Endodermal cell (in vitro differentiated cells): ENCODE results near the gene COX4I2. TPM values are rescaled to one million over a fixed set of nuclear protein-coding genes. Genes with fewer than 3 reads are reported as not detected.

Source experiments
- DNase-seq: peaks from one replicate; pipeline ENCODE4 v3.0.0-alpha.2; 2017
- H3K27ac ChIP-seq: 2 replicates; pipeline ENCODE4 v1.5.1; 2013; ENCODE audit warnings: mild to moderate bottlenecking, low read depth, low read length, moderate library complexity
- H3K27me3 ChIP-seq: 2 replicates; pipeline ENCODE4 v1.6.1; 2013; ENCODE audit warnings: mild to moderate bottlenecking, low read length, moderate library complexity; ENCODE audit not compliant: insufficient read depth, control insufficient read depth, poor library complexity, severe bottlenecking
- H3K36me3 ChIP-seq: 2 replicates; pipeline ENCODE4 v1.7.0; 2013; ENCODE audit warnings: mild to moderate bottlenecking, low read length, moderate library complexity; ENCODE audit not compliant: control insufficient read depth, insufficient read depth
- H3K4me1 ChIP-seq: one replicate; pipeline ENCODE4 v1.7.0; 2013; ENCODE audit warnings: low read length; ENCODE audit not compliant: control insufficient read depth, insufficient read depth
- H3K4me3 ChIP-seq: 2 replicates; pipeline ENCODE4 v1.5.1; 2013; ENCODE audit warnings: mild to moderate bottlenecking, low read length, moderate library complexity
- H3K9ac ChIP-seq: 2 replicates; pipeline ENCODE4 v1.6.1; 2013; ENCODE audit warnings: mild to moderate bottlenecking, low read length, moderate library complexity; ENCODE audit not compliant: poor library complexity, severe bottlenecking; ENCODE audit errors: extremely low read depth
- H3K9me3 ChIP-seq: 2 replicates; pipeline ENCODE4 v1.6.1; 2013; ENCODE audit warnings: mild to moderate bottlenecking, low read length, moderate library complexity; ENCODE audit not compliant: control insufficient read depth
- H3K27ac Mint-ChIP-seq: 2 replicates; pipeline ENCODE4 v1.8.0; 2020; ENCODE audit warnings: mixed read lengths
- H3K27me3 Mint-ChIP-seq: 2 replicates; pipeline ENCODE4 v1.8.0; 2021; ENCODE audit warnings: mild to moderate bottlenecking, mixed read lengths; ENCODE audit not compliant: insufficient read depth
- H3K36me3 Mint-ChIP-seq: 2 replicates; pipeline ENCODE4 v1.8.0; 2020; ENCODE audit warnings: low read depth, mixed read lengths
- H3K4me1 Mint-ChIP-seq: 2 replicates; pipeline ENCODE4 v1.8.0; 2020; ENCODE audit warnings: mixed read lengths
- H3K4me3 Mint-ChIP-seq: 2 replicates; pipeline ENCODE4 v1.8.0; 2020; ENCODE audit warnings: mild to moderate bottlenecking, moderate library complexity, mixed read lengths
- H3K9me3 Mint-ChIP-seq: 2 replicates; pipeline ENCODE4 v1.8.0; 2020; ENCODE audit warnings: mild to moderate bottlenecking, mixed read lengths
- CTCF ChIP-seq: fragments of 200-600 bp; sonication (generic); conservative IDR thresholded peaks from 2 replicates; pipeline ENCODE4 v1.5.0; 2021; ENCODE audit warnings: antibody characterized with exemption, mild to moderate bottlenecking
- WGBS, 2 experiments: methylation state at CpG; one replicate each; pipeline versions ENCODE4 v1.1.5 to v1.1.7; 2013; ENCODE audit warnings: missing lambda C conversion rate in 2 of 2, mixed read lengths in 1 of 2; ENCODE audit not compliant: insufficient coverage in 1 of 2, insufficient read length in 1 of 2; 5-methylcytosine and 5-hydroxymethylcytosine counted together
- total RNA-seq, 2 donors: library from RNA; stranded (reverse); fragmentation: NEBNext Ultra II Directional in 1 of 2; extraction: Animal tissue kit (Norgen Biotek cat#: 25700) in 1 of 2; gene quantifications; 2 replicates in 1 of 2; 3 replicates in 1 of 2; pipeline ENCODE4 v1.2.1, GENCODE V29; 2021

The COX4I2 gene
- total RNA-seq, 2 donors from 2014 or later, result not detected

- H3K9me3 Mint-ChIP-seq, result no peaks in the 10 kb centered on the region
- Histone ChIP-seq H3K36me3 (peaks cover 45% of the 10 kb centered on the region), H3K9ac (no peak overlapping the region), H3K27me3 (no peaks in the 10 kb centered on the region), H3K4me3 (no peak overlapping the region), H3K4me1 (peaks cover 23% of the 10 kb centered on the region), H3K9me3 (no peaks in the 10 kb centered on the region), H3K27ac (no peak overlapping the region)
- no peak for TF ChIP-seq CTCF
- peaks cover 51% of the 10 kb centered on the region for H3K4me1 Mint-ChIP-seq
- peaks cover 34% of the 10 kb centered on the region for H3K36me3 Mint-ChIP-seq
- DNase-seq, result no peak
- no peak overlapping the region for H3K4me3 Mint-ChIP-seq
- WGBS, 2 experiments, result 90 to 95% methylated on average over 8 to 11 of the region's 11 CpGs
- H3K27me3 Mint-ChIP-seq, result no peaks in the 10 kb centered on the region
- H3K27ac Mint-ChIP-seq, result no peak overlapping the region
Observed at GRCh38 chr20:31675828-31676608, 38.3 kb downstream of the COX4I2 start.

GRCh38 chr20:31676609-31676989, 38.9 kb downstream of the COX4I2 start:
- Histone ChIP-seq H3K27ac (no peak overlapping the region), H3K9me3 (no peaks in the 10 kb centered on the region), H3K4me3 (no peak overlapping the region), H3K9ac (no peak overlapping the region), H3K27me3 (no peaks in the 10 kb centered on the region), H3K36me3 (peaks cover 41% of the 10 kb centered on the region), H3K4me1 (peaks cover 23% of the 10 kb centered on the region)
- no peak for TF ChIP-seq CTCF
- WGBS, 2 experiments, result 91 to 93% methylated on average over 5 to 7 of the region's 7 CpGs
- Mint-ChIP-seq H3K27ac (no peak overlapping the region), H3K4me1 (peaks cover 47% of the 10 kb centered on the region), H3K36me3 (peaks cover 40% of the 10 kb centered on the region), H3K9me3 (no peaks in the 10 kb centered on the region), H3K4me3 (no peak overlapping the region), H3K27me3 (no peaks in the 10 kb centered on the region)
- no peak for DNase-seq

- H3K27ac ChIP-seq, result no peak overlapping the region
Observed at GRCh38 chr20:31677553-31678260, 40.0 kb downstream of the COX4I2 start.

More at GRCh38 chr20:31677553-31678260, 40.0 kb downstream of the COX4I2 start:
- H3K27ac Mint-ChIP-seq, result peak overlapping the region; percentile 46
- Histone ChIP-seq H3K27me3 (no peaks in the 10 kb centered on the region), H3K9me3 (no peaks in the 10 kb centered on the region), H3K9ac (no peak overlapping the region), H3K4me1 (peaks cover 23% of the 10 kb centered on the region), H3K36me3 (peaks cover 35% of the 10 kb centered on the region), H3K4me3 (no peak overlapping the region)
- H3K27me3 Mint-ChIP-seq, result no peaks in the 10 kb centered on the region
- no peaks in the 10 kb centered on the region for H3K9me3 Mint-ChIP-seq
- no peak for TF ChIP-seq CTCF
- no peak overlapping the region for H3K4me3 Mint-ChIP-seq
- no peak for DNase-seq
- 97 to 100% methylated on average over 1 to 2 of the region's 2 CpGs for WGBS, 2 experiments
- H3K36me3 Mint-ChIP-seq, result peaks cover 36% of the 10 kb centered on the region
- peaks cover 47% of the 10 kb centered on the region for H3K4me1 Mint-ChIP-seq
